Rectal smooth muscle tissue (tissue), 1 donor: ENCODE results near the gene STEEP1.
"Not testable (repeated sequence)": the region's sequence is repeated elsewhere in the genome, so short reads cannot be mapped to it uniquely, and the experiment has no call there.

ENCODE experiments used
- H3K27ac ChIP-seq: one replicate; pipeline ENCODE4 v1.7.0; 2013; ENCODE audit warnings: low read depth, low read length, inconsistent platforms
- H3K27me3 ChIP-seq: one replicate; pipeline ENCODE4 v1.7.0; 2013; ENCODE audit warnings: low read length; ENCODE audit not compliant: control insufficient read depth, insufficient read depth
- H3K36me3 ChIP-seq: one replicate; pipeline ENCODE4 v1.7.0; 2013; ENCODE audit warnings: low read length; ENCODE audit not compliant: control insufficient read depth, insufficient read depth
- H3K4me1 ChIP-seq: one replicate; pipeline ENCODE4 v1.7.0; 2013; ENCODE audit warnings: low read length; ENCODE audit not compliant: control insufficient read depth, insufficient read depth
- H3K4me3 ChIP-seq: one replicate; pipeline ENCODE4 v1.7.0; 2013; ENCODE audit warnings: low read length
- H3K9ac ChIP-seq: one replicate; pipeline ENCODE4 v1.7.0; 2013; ENCODE audit warnings: low read length

Gene STEEP1

DNA sequence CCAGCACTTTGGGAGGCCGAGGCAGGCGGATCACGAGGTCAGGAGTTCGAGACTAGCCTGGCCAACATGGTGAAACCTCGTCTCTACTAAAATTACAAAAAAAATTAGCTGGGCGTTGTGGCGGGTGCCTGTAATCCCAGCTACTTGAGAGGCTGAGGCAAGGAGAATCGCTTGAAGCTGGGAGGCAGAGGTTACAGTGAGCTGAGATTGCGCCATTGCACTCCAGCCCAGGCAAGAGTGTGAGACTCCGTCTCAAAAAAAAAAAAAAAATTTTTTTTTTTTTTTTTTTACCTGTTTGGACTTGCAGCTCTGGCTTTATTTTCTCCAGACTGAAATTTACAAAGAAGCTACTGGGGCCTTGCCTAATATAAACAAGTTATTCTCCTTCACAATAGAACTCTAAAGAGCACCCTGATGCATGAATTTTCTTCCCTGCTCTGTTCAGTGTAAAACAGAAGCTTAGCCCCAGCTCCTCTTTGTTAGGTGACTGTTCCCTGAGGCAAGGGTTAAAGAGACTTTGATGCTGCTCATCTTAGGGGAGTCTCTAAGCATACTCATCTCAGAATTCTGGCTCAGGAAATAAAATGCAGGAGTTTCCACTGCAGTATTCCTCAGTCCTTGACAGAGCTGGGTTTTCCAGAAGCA is 71.2 kb downstream of the STEEP1 start:
- not testable (repeated sequence) for H3K36me3 ChIP-seq, H3K4me3 ChIP-seq, H3K9ac ChIP-seq, H3K27ac ChIP-seq, H3K27me3 ChIP-seq, H3K4me1 ChIP-seq

DNA sequence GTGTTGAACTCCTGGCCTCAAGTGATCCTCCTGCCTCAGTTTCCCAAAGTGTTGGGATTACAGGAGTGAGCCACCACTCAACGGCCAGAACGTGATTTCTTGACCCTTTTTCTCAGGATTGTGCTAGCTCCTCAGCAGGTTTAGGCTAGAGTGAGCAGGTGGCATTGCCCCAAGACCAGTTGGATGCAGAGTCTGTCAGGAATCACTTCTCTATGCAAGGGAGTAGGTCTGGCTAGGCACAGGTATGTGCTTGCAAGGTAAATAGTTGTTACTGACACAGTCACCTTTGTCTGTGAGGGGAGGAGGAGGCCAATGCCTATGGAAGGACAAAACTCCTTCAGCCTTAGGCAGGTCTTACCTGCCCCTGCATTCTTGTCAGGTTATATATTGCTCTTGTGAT is 72.7 kb downstream of the STEEP1 start:
- no peaks in the 10 kb centered on the region for H3K4me1 ChIP-seq
- no peak overlapping the region for H3K4me3 ChIP-seq
- no peaks in the 10 kb centered on the region for H3K36me3 ChIP-seq
- no peak overlapping the region for H3K27ac ChIP-seq
- H3K9ac ChIP-seq, result no peak overlapping the region
- no peaks in the 10 kb centered on the region for H3K27me3 ChIP-seq

DNA sequence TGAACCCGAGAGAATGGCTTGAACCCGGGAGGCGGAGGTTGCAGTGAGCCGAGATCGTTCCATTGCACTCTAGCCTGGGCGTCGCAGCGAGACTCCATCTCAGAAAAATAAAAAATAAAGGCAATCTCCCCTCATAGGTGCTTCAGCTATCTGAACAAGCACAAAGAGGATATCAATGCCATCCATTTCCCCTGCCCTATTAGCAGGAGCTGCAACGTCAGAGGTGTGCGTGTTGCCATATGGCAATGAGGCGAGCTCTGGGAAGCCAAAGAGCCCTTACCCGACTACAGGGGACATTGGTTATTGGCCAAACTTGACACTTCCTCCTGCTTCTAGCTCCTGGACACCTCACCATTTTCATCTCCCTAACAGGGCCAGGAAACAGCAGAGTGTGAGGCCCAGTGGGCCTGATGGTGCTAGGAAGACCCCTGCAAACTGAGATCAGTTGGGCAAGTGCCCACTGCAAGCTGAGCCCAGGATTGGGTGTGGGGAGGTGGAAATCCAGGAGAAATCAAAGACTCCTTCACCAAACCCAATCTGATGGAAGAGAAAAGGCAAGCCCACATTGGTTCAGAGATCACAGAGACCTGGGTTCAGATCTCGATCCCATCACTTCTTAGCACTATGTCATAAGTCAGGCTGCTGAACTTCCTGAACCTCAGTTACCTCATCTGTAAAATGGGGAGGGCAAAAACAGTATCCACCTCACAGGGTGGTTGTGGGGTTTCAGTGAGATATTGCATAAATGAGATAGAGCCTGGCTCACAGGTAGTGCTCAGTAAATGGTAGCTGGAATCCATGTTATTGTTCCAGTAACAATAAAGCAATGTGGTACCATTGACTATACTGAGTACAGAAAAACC is 75.8 kb downstream of the STEEP1 start:
- H3K27ac ChIP-seq, result no peak overlapping the region
- no peak overlapping the region for H3K9ac ChIP-seq
- H3K4me1 ChIP-seq, result no peaks in the 10 kb centered on the region
- H3K36me3 ChIP-seq, result no peaks in the 10 kb centered on the region
- H3K27me3 ChIP-seq, result no peaks in the 10 kb centered on the region
- H3K4me3 ChIP-seq, result no peak overlapping the region

- no peaks in the 10 kb centered on the region for H3K27me3 ChIP-seq
- no peaks in the 10 kb centered on the region for H3K4me1 ChIP-seq
- no peak overlapping the region for H3K9ac ChIP-seq
- H3K27ac ChIP-seq, result no peak overlapping the region
- H3K4me3 ChIP-seq, result no peak overlapping the region
- H3K36me3 ChIP-seq, result no peaks in the 10 kb centered on the region
Observed at GRCh38 chrX:119488749-119489148, 76.5 kb downstream of the STEEP1 start.
